ENCODE measurements around the gene ZNF518A.

DNA sequence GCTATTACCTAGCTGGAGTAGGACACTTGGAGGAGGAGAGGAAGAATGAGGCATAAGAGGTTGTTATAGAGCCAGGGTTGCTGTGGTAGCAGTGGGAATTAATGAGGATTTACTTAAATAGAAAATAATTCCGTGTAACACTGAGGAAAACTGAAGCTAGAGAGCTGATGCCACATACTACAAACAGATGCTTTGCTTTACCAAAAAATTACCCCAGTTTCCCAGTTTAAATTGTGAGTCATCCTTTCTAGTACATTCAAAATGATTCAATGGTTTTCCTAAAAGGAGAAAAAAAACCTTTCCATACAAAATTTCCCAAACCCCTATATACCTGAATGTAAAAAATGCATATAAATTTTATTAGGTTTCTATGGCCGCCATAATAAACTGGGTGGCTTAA lies 58.3 kb downstream of the ZNF518A start:
- no peak for TF ChIP-seq ZNF837 (tag by site-specific recombination; IDR thresholded peaks at IDR 0.05)
- TF ChIP-seq CTCF (tag by site-specific recombination; IDR thresholded peaks at IDR 0.05) = no peak
- TF ChIP-seq YY1 (tag by site-specific recombination; IDR thresholded peaks at IDR 0.05) = no peak
- no peak for TF ChIP-seq ZNF157 (tag by site-specific recombination; IDR thresholded peaks at IDR 0.05)

Data from HEK293 (cell line).